Stromal cell of bone marrow (primary cell): ENCODE measurements around the gene L3MBTL1.
"Not testable (repeated sequence)": the region's sequence is repeated elsewhere in the genome, so short reads cannot be mapped to it uniquely, and the experiment has no call there.

Experiments used
- DNase-seq: peaks from one replicate; pipeline ENCODE4 v3.0.0-alpha.2; 2012; ENCODE audit warnings: low read depth

L3MBTL1 gene

GRCh38 chr20:43507150-43508080 lies at the start of gene L3MBTL1:
TSS of gene L3MBTL1 (plus strand) at chr20:43507697. CDS start at chr20:43513504, 5,807 bp downstream.
- no peak for DNase-seq

- no peak for DNase-seq
Measured at GRCh38 chr20:43458422-43458924, 49.0 kb upstream of the L3MBTL1 start.

GRCh38 chr20:43459022-43459942 lies 48.2 kb upstream of the L3MBTL1 start:
- DNase-seq, result no peak

- no peak for DNase-seq
Measured at GRCh38 chr20:43460172-43460829, 47.2 kb upstream of the L3MBTL1 start.

- no peak for DNase-seq
Measured at GRCh38 chr20:43460830-43461200, 46.7 kb upstream of the L3MBTL1 start.

GRCh38 chr20:43461894-43462659 lies 45.4 kb upstream of the L3MBTL1 start:
- no peak for DNase-seq

- DNase-seq, result no peak
Measured at GRCh38 chr20:43462660-43463526, 44.6 kb upstream of the L3MBTL1 start.

GRCh38 chr20:43463527-43464218 lies 43.8 kb upstream of the L3MBTL1 start:
- DNase-seq, result no peak

- DNase-seq, result no peak
Measured at GRCh38 chr20:43464219-43464790, 43.2 kb upstream of the L3MBTL1 start.

- no peak for DNase-seq
Measured at GRCh38 chr20:43465625-43465943, 41.9 kb upstream of the L3MBTL1 start.

- DNase-seq, result no peak
Measured at GRCh38 chr20:43467589-43467988, 39.9 kb upstream of the L3MBTL1 start.

- no peak for DNase-seq
Measured at GRCh38 chr20:43472671-43473380, 34.7 kb upstream of the L3MBTL1 start.

GRCh38 chr20:43473381-43473704 lies 34.2 kb upstream of the L3MBTL1 start:
- no peak for DNase-seq

GRCh38 chr20:43477193-43477592 lies 30.3 kb upstream of the L3MBTL1 start:
- DNase-seq, result no peak

- no peak for DNase-seq
Measured at GRCh38 chr20:43477619-43478018, 29.9 kb upstream of the L3MBTL1 start.

GRCh38 chr20:43490038-43490437 lies 17.5 kb upstream of the L3MBTL1 start:
- no peak for DNase-seq

- no peak for DNase-seq
Measured at GRCh38 chr20:43492101-43492500, 15.4 kb upstream of the L3MBTL1 start.

- DNase-seq, result no peak
Measured at GRCh38 chr20:43495388-43495787, 12.1 kb upstream of the L3MBTL1 start.

- DNase-seq, result not testable (repeated sequence)
Measured at GRCh38 chr20:43502021-43502420, 5.5 kb upstream of the L3MBTL1 start.
